Sigmoid colon (tissue), 4 donors: ENCODE measurements around the gene FCGBP.

Experiments
- CTCF ChIP-seq, 4 experiments: fragments of 450-650 bp in 3 of 4; fragments of 200-600 bp in 1 of 4; IDR thresholded peaks; one replicate each; pipeline ENCODE4 v1.5.1; 2016 to 2019; ENCODE audit warnings: antibody characterized with exemption in 4 of 4, mild to moderate bottlenecking in 3 of 4, moderate library complexity in 2 of 4
- EP300 ChIP-seq, 4 donors: sonication (generic); formaldehyde crosslinking; IDR thresholded peaks; one replicate each; pipeline ENCODE4 v1.6.1; 2017; ENCODE audit warnings: antibody characterized with exemption in 4 of 4
- POLR2A ChIP-seq, 2 donors: fragments of 450-650 bp; IDR thresholded peaks; one replicate each; pipeline ENCODE4 v1.6.1; 2016; ENCODE audit warnings: antibody characterized with exemption in 2 of 2, mild to moderate bottlenecking in 2 of 2, moderate library complexity in 2 of 2
- POLR2AphosphoS5 ChIP-seq, 4 donors: sonication (generic); formaldehyde crosslinking; IDR thresholded peaks; one replicate each; pipeline ENCODE4 v1.6.1; 2017; ENCODE audit warnings: antibody characterized with exemption in 4 of 4

GRCh38 chr19:39934584-39935363 lies at the start of gene FCGBP:
- TF ChIP-seq EP300 (IDR thresholded peaks at IDR 0.05), result no peak
- no peak for TF ChIP-seq CTCF (IDR thresholded peaks at IDR 0.05)
- TF ChIP-seq POLR2A (IDR thresholded peaks at IDR 0.05), result no peak
- no peak for TF ChIP-seq POLR2AphosphoS5 (IDR thresholded peaks at IDR 0.05)
